ENCODE data around the gene IGSF22.

IGSF22 gene

DNA sequence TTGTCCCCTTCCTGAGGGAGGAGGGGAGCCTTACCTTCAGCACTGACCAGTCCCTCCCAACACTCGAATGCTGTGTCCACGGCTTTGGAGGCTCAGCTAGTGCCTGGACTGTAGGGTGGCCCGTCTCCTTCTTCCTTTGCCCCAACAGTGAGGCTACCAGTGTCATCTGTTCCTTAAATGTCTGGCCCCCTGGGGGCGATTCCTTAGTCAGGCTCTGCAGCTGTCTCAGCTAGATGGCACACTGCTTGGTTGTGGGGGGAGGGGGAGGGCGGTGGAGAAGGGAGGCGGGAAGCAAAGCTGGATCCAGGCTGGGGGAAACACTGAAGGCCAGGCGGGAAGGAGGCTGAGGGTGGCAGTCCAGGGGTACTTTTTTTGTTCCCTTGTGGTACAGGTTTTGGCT lies at the start of gene IGSF22:
IGSF22 (minus strand) TSS at position 149 of the 400 bp plus-strand sequence. CDS start 1,952 bp downstream, outside the sequence.
- DNase-seq = no peak

DNA sequence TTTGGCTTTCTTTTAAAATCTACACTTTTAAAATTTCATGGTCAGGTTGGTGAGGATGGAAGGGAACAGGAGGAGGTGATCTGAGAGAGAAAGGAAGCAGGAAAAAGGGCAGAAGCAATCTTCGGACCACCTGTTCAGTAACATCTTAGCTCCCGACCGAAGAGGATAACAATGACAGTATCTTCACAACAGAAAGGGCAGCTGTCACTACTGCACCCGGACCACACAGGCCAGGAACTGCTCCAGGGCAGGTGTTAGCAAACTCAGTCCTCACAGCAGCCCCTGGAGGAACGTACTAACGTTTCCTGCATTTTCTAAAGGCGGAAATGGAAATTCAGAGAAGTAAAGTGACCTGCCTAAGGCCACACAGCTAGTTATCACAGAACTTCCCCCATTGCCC lies 48.8 kb upstream of the IGSF22 start:
- DNase-seq = no peak

DNA sequence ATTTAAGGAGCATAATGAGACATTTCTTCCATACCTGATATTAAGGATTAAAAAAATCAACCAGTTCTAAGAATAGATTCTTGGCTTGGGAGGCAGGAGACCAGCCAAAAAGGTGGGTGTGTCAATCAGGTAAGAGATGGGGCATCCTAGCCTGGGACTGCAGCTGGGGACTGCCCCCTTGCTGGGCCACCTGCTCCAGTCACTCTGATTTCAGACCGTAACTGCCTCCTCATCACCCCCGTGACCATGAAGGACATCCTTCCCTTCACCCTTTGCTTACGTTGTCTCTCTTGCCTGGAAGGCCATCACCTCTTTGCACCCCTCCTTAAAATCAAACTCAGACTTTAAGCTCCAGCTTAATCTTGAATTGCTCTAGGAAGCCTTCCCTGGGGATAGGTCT lies 47.7 kb upstream of the IGSF22 start:
- DNase-seq = no peak

DNA sequence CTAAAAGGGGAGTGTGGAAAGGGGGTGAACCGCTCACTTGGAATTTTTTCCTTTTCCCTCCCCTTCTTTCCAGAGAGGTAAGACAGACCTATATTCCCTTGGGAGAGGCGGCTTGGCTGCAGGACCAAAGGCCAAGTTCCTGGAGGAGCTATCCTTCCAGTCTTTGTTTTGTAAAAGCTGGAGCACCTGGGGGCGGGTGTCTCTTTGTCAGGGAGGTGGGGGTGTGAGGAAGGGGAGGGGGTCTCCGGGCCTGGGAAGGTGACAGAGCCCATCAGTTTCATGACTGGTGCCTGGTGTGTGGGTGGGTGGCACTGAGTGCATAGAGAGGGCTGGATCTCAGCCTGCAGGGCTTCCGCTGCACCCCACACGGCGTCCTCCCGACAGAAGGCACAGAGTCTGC lies 47.1 kb upstream of the IGSF22 start:
- no peak for DNase-seq

DNA sequence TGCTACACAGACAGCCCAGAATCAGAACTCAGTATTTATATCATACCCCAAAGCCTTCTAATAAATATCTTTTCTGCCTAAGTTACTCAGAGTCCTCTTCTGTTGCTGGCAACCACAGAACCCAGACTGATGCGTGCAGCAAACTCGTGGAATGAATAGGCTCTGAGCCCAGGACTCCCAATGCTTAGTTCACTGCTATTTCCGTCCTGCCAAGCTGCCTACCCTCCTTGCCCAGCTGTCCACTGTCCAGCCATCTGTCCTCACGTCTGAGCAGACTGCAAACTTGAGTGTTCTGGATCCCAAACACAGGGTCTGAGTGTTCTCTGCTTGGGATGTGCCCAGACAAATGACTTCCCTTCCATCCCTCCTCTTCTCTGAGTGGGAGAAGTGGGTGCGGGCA lies 46.2 kb upstream of the IGSF22 start:
- DNase-seq = no peak

DNA sequence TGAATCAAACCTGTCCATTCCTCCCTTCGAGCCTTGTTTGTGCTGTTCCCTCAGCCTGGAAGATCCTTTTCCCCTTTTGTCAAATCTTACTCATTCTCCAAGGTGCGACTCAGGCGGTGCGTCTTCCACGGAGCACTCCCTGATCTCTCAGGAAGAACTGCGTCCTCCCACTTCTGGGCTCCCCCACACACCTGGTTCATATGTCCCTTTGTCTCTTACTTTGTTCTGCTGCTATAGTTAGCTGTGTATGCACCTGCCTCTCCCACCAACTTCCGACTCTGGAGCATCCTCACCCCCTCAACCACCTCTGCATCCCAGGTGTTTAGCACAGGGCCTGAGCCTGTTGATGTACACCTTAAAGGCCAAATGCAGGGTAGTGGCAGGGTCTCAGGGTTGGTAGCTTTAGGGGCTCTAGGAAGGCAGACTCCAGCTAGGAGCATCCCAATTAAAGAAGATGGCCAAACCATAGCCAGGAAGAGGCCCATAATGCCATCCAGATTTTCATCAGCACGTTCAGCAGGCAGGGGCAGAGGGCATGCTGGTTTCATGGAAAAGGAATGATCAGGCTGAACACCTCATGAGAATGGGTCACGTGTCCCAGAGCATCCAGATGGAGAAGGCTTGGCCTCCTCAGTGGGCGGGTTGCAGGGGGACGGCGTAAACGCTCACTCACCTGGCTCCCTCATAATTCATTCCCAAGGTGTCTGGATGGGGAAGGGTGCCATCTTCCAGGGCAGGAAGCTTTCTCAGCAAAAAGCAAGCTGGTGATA lies 45.5 kb upstream of the IGSF22 start:
- DNase-seq = no peak

DNA sequence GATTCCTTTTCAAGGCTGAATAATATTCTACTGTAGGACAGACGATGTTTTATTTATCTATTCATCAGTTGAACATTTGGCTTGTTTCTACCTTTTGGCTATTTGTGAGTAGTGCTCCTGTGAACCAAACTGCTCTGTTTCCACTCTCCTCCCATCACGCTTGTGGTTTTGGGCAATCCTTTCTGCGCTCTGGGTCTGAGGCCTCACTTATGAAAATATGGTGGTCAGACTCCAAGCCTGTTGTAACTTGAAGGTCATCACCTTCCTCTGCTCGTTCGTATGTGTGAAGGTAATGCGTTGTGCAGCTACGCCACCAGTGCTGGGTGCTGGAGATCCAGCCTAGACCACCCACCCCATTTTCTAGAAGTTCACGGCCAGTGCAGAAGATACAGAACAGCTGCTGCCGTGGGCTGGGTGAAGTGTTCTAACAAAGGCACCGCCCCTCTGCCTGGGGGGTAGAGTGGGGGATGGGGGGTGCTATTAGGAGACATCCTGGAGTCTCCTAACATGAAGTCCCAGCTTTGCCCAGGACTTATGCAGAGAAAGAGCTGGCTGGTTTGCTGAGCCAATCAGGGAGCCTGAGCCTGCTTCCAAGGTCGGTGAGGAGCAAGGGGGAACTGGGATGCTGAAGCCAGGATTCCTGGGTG lies 44.6 kb upstream of the IGSF22 start:
- DNase-seq = no peak

DNA sequence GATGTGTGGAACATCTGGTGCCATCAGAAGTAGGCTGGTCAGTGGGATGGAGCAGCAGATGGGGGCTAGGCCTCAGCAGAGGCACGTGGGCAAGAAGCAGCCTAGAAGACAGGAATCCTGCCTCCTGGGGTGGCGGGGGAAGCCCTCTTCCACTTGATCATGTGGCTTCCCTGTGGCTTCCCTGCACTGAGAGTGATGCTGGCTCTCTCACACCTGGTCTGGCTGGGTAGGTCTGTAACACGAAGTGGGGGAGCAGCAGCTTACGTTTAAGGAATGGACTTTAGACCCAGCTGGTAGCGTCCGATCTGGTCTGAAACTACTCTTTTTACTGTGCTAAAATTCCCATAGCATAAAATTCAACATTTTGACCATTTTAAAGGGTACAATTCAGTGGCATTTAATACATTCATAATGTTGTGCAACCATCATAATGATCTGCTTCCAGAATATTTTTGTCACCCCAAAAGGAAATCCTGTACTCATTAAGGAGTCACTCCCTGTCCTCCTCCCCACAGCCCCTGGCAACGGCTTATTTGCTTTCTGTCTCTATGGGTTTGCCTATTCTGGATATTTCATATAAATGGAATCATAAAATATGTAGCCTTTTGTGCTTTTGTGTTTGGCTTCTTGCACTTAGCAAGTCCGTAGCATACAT lies 43.9 kb upstream of the IGSF22 start:
- no peak for DNase-seq

DNA sequence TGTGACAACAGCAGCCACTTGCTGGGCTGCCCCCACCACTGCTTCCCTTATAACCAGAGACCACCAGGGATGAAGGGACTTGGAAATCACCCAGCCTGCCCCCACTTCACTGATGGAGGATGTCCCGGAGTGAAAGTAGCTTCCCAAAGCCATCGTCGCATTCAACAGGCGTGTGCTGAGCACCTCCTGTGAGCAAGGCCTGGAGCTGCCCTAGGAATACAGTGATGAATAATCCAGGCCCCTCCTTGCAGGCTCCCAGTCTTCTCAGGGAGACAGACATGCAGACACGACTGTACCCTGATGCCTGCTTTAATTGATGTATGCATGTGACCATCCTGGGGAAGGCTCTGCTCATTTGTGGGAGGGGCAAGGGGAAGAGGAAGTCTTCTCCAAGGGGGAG lies 43.0 kb upstream of the IGSF22 start:
- no peak for DNase-seq

DNA sequence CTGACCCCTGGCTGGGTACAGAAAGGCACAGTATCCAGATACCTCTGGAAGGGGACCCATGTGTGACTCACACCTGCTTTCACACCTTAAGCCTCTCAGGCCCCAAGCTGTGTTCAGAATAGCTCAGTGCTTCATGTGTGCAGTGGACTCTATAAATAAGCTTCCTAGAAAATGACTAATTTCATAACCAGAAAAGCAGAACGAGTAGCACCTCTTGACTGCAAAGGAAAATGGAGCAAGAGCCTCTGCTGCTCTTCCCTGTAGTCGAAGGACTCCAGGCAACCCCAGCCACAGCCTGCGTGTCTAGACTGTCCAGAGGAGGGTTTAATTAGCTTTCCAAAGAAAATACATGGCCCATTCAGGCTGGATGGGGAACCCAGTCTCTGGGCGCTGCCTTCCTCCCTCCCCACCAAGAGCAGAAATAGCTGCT lies 42.5 kb upstream of the IGSF22 start:
- DNase-seq = no peak

DNA sequence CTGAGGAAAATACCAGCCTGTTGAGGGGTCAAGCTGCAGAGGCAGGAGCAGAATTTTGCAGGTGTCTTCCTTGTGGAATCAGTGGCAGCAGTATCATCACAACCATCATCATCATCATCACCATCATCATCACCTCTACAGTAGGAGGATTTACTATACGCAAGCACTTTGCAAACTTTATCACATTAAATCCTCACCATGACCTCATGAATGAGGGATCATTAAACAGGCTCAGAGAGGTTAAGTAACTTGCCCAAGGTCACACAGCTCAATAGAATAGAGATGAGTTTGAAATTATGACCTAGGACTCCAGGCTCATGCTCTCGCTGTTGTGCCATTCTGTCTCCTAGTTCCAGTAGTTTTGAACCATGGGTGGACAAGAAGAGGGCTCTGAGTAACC lies 40.0 kb upstream of the IGSF22 start:
- no peak for DNase-seq

DNA sequence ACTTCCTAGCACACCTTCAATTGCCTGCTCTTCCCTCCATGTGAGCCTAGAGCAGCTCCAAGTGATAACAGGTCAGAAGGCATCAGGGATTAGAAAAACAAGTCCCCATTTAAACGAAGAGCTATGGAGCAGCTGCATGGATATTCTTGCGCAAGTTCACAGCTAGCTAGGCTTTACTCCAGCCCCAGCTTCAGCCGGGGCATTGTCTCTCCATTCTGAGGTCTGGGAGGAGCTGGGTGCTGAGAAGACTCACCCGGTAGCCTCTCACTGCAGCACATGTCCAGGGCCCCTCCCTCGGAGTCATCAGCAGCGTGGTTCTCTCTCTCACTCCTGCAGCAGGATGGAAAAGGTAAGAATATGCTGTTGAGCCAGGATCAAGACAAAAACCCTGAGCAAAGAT lies 39.6 kb upstream of the IGSF22 start:
- DNase-seq = no peak

DNA sequence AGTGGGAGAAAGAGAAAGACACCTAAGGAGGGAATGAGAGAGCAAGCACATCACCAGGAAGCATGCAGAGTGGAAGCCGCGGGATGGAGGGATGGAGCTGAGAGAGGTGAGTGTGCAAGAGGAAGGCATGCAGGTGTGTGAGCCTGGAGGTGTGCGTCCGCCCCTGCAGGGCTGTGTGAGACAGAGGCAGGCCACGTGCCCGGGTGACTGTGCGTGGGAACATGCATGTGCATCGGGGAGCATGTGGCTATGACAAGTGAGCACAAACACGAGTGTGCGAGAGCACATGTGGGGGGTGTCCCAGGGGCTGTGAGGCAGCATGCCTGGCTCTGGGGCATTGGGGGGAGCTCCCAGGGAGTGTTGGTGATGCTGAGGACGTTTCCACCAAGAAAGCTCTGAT lies 35.8 kb upstream of the IGSF22 start:
- no peak for DNase-seq

DNA sequence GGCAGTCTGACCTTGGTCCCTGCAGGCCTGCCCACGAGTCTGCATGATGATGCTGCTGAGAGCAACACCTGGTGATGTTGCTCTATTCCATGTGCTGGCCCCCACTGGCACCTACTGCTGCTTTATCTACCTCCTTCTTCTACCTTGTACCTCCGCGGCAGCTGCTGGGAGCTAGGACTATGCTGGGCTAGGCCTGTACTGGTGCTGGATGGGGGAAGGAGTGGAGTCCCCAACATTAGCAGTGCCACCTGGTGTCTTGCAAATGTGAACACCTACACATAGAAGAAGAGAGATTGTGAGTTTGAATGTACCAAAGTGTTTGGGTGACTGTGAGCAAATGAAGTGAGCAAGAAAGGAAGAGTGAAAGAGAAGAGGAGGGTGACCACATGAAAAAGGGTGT lies 35.2 kb upstream of the IGSF22 start:
- no peak for DNase-seq

DNA sequence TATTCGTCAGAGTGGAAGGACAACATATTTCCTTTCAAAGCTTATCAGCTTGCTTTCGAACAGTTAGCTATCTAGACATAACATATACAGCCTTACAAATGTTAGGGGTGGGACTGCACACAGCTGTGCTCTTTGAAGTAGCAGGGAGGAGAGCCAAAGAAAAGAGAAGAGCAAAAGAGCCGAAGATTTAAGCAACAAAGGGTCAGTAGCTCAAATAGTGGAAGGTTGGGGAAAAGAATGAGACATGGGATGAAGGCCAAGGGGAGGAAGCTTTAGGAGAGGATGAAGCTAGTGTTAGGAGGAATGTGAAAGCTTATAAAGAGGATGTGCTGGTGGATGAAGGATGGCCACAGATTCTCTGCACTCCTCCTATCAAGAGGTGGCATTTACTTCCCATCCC lies 31.8 kb upstream of the IGSF22 start:
- DNase-seq = no peak

DNA sequence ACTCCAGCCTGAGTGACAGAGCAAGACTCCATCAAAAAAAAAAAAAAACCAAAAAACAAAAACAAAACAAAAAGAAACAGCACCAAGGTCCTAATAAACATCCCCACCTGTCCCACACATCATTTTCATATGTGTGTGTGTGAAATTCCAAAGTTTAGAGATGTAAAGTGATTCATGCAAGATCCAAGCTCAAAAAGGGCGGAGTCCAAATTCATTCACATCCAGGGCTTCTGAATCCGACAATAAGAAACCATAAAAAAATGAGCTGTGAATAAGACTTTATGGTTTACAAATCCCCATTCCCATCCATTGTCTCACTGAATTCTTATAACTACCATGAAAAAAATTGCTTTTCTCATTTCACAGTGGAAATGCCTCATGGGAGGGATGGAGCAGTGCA lies 30.9 kb upstream of the IGSF22 start:
- no peak for DNase-seq

DNA sequence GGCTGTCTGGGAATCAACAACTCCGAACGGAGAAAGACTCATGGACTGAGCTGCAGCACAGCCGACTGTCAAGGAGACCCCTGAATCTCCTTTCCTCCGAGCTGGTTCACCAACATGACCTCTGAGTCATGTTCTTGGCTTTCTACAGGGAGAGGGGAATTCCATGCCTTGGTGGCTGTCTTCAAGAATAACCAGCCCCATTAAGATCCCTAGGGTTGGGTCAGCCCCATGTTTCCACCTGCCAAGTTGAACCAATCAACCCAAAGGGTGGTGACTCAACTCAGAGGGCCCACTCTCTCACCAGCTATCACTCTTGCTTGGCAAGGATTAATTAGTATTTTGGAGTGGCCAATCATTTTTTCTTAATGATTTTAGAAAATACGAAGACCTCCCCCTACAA lies 28.3 kb upstream of the IGSF22 start:
- no peak for DNase-seq

DNA sequence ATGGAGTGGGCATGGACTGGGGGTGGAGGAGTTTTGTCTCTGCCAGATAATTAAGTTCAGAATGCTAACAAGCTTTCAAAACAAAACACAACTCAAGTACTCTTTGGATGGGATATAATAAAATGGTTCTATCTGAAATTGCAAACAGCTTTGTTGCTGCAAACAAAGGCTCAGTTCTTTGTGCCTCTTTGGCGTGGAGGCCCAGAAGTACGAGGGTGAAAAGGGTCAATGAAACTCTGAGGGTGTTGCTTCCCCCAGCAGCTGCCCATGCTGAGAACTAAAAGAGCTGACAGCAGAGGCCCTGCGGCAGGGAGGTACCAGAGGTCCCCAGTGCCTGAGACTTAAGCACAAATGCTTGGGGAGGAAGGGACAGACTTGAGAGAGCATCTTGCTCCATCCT lies 26.5 kb upstream of the IGSF22 start:
- DNase-seq = no peak

DNA sequence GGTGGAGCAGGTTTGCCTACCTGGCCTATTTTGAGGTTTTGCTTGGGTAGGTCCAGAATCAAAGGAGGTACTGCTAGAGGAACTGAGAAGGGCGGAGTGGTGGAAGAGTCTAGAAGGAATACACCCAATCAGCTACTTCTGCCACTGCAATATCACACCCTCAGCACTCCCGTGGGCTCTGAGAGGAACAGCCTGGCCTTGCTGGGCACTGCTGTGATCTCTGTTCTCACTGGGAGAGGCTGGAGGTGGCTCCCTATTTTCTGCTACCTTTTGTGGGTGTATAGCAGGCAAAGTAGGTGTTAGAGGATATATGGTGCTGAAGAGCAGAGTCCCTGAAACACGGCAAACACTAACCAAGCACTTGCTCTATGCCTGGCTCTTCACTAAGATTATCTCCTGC lies 25.0 kb upstream of the IGSF22 start:
- DNase-seq = no peak

DNA sequence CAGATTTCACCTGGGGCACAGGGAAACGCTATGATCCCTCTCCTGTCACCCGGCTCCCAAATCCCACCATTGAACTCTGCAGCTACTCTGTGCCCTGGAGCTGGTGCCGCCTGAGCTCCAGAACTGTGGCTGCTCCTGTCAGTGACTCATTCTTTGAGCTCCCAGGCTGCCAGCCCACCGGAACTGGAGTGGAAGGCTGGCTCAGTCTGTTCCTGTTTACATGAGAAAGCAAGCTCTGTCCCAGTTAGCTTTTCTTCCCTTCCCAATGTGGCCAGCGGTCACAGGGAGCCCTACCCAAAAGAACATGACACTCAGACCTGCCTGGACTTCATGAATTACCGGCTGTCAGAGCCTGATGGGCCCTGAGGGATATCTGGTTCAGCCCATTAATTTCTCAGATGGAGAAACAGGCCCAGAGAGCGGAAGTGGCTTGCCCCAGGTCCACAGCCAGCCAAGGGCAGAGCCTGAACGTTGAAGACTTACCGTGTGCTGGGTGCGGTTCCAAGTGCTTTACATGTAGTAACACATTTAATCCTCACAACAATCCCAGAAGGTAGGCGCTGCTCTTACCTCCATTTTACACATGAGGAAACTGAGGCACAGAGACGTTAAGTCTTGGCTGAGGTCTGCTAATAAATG lies 23.8 kb upstream of the IGSF22 start:
- no peak for DNase-seq

DNA sequence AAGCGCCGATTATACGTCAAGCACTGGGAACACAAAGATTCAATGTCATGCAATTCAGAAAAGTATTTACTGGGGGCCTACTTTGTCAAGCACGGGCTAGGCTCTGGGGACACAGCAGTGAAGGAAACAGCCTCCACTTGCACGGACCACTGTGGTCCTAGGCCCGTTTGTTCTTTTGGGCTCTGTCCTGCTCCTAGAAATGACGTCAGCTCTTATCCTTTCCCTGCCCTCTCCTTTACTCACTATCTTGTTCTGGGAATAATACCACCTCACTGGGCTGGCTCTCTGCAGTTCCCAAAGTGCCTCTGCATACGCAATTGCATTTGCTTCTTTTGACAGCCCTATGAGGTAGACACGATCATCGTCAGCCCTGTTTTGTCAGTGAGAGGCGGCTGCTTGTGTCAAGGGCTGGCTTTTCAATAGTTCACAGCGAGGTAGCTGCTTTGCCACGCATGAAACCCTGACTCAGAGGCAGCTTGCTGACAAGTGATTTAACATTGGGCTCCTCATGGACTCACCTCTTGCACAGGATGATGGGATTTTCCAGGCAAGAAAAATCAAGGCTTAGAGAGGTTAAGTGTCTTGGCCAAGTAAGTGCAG lies 22.9 kb upstream of the IGSF22 start:
- no peak for DNase-seq

DNA sequence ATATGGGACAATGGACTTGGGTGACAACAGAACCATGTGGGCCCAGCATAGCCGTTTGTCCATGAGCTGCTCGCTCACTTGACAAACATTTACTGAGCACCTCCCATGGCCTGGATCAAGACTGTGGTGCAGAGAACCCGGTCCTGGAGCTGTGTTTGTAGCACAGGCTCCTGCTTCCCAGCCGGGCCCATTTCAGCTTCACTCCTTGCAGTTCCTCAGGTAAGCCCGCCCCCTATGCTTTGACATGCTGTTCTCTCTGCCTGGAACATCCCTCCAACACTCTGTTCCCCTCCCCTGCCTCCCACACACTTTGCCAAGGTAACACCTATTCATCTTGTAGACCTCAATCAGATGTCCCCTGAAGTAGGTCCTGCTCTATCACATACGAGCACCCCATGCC lies 19.3 kb upstream of the IGSF22 start:
- DNase-seq = no peak

DNA sequence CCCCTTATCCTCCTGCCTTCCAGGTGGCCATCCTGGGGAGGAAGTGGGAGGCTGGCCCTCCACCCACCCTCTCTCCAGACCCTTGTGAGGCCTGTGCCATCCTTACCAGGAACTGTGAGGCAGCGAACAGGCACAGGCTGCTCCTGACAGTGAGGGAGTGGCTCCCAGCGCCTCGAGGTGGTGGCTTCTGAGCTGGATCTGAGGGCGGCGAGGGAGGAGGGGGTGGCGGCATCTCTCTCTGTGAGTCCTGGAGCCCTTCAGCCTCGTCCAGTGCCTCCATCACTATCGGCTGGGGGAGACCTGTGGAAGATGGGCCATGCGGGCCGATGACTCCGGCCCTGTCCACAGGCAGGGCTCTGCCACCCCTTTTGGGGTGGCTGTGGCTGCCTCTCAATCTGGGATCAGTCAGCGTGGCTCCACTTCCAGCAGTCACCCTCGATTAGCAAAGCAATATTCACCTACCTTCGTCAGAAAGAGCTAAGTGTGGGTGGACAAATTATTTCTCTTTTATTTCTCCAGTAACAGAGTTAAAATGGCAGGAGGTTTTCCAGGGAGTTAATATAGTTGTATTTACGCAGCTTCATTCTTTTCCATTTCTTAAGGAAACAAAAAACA lies 18.0 kb upstream of the IGSF22 start:
- no peak for DNase-seq

All from CD4-positive, alpha-beta T cell treated with Interleukin-1 beta for 1 hour (primary cell).